ENCODE results near the gene ABCF1.
"Not testable (repeated sequence)": the region's sequence is repeated elsewhere in the genome, so short reads cannot be mapped to it uniquely, and the experiment has no call there.

The ABCF1 gene

DNA sequence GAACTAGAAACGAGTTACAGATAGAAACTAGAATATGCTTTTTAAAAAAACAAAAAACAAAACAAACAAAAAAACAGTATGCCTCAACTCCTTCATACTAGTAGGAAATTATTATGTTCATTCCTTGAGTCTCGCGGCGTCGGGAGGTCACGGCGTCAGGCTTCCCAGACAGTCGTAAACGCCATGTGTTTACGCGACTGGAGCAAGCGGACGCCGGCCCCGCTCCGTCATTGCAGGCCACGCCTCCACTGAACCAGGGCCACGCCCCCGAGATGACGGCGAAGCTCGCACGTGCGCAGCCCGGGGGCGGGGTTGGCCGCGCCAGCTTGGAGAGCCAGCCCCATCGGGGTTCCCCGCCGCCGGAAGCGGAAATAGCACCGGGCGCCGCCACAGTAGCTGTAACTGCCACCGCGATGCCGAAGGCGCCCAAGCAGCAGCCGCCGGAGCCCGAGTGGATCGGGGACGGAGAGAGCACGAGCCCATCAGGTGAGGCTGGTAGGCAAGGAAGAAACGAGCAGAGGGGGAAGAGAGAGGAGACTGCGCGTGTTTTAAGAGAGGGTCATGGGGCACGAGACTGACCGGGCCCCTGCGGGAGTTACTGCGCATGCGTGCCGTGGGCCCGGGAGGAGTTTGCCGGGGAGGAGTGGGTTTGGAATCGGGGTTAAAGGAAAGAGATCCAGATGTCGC is at the start of gene ABCF1:
ABCF1 (plus strand) TSS at position 368 of the 687 bp plus-strand sequence; CDS start at position 414, 46 bp downstream.
- Histone ChIP-seq H3K9ac (ENCODE audit: low read length) (peak within 1 kb of the TSS; percentile 92), H3K36me3 (ENCODE audit: control insufficient read depth, insufficient read depth, low read length) (peaks cover 2% of the 10 kb centered on the region), H3K27me3 (ENCODE audit: control insufficient read depth, insufficient read depth, low read length) (no peaks in the 10 kb centered on the region), H3K4me3 (ENCODE audit: low read length) (peak within 1 kb of the TSS; percentile 97), H3K27ac (ENCODE audit: low read depth, low read length) (peak within 1 kb of the TSS; percentile 94), H3K4me1 (ENCODE audit: control insufficient read depth, insufficient read depth, low read length) (peaks cover 13% of the 10 kb centered on the region)

DNA sequence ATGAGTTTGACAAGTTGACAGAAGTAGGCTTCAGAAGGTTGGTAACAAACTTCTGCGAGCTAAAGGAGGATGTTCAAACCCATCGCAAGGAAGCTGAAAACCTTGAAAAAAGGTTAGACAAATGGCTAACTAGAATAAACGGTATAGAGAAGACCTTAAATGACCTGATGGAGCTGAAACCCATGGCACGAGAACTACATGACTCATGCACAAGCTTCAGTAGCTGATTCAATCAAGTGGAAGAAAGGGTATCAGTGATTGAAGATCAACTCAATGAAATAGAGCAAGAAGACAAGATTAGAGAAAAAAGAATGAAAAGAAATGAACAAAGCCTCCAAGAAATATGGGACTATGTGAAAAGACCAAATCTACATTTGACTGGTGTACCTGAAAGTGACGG is 49.3 kb upstream of the ABCF1 start:
- H3K27me3 ChIP-seq (ENCODE audit: control insufficient read depth, insufficient read depth, low read length); H3K36me3 ChIP-seq (ENCODE audit: control insufficient read depth, insufficient read depth, low read length); H3K27ac ChIP-seq (ENCODE audit: low read depth, low read length); H3K4me3 ChIP-seq (ENCODE audit: low read length); H3K4me1 ChIP-seq (ENCODE audit: control insufficient read depth, insufficient read depth, low read length); H3K9ac ChIP-seq (ENCODE audit: low read length): not testable (repeated sequence)

DNA sequence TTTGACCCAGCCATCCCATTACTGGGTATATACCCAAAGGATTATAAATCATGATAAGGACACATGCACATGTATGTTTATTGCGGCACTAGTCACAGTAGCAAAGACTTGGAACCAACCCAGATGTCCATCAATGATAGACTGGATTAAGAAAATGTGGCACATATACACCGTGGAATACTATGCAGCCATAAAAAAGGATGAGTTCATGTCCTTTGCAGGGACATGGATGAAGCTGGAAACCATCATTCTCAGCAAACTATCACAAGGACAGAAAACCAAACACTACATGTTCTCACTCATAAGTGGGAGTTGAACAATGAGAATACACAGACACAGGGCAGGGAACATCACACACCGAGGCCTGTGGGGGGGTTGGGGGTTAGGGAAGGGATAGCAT is 44.8 kb upstream of the ABCF1 start:
- H3K4me1 ChIP-seq (ENCODE audit: control insufficient read depth, insufficient read depth, low read length); H3K36me3 ChIP-seq (ENCODE audit: control insufficient read depth, insufficient read depth, low read length); H3K4me3 ChIP-seq (ENCODE audit: low read length); H3K27ac ChIP-seq (ENCODE audit: low read depth, low read length); H3K27me3 ChIP-seq (ENCODE audit: control insufficient read depth, insufficient read depth, low read length); H3K9ac ChIP-seq (ENCODE audit: low read length): not testable (repeated sequence)

DNA sequence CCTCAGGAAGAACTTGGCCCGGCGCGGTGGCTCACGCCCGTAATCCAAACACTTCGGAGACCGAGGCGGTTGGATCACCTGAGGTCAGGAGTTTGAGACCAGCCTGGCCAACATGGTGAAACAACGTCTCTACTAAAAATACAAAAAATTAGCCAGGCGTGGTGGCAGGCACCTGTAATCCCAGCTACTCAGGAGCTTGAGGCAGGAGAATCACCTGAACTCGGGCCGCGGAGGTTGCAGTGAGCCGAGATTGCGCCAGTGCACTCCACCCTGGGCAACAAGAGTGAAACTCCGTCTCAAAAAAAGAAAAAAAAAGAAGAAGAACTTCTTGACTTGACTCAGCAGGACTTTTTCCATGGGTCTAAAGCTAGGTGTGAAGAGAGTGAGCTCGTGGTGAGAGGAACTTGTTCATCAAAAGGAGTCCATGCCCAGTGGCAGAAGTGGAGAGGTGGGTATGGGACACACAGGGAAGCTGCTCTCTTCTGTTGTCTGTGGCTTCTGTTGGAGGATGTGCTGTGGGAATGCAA is 41.8 kb upstream of the ABCF1 start:
- not testable (repeated sequence) for H3K27me3 ChIP-seq (ENCODE audit: control insufficient read depth, insufficient read depth, low read length); H3K36me3 ChIP-seq (ENCODE audit: control insufficient read depth, insufficient read depth, low read length); H3K4me3 ChIP-seq (ENCODE audit: low read length); H3K4me1 ChIP-seq (ENCODE audit: control insufficient read depth, insufficient read depth, low read length); H3K9ac ChIP-seq (ENCODE audit: low read length); H3K27ac ChIP-seq (ENCODE audit: low read depth, low read length)

DNA sequence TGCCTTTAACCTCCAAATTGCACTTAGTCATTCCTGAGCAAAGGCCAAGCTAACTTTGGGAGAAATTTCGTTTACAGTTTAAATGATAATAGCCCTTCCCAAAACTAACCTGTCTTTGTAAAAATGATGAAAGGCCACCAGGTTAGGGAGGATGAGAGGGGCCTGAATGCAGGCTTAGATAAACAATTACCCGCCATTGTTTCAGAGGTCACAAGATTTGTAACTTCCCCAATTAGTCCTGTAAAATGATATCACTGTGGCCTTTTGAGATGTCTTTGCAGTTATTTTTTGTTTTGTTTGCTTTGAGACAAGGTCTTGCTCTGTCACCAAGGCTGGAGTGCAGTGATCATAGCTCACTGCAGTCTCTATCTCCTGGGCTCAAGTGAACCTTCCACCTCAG is 41.2 kb upstream of the ABCF1 start:
- Histone ChIP-seq H3K27ac (ENCODE audit: low read depth, low read length) (no peak overlapping the region), H3K4me1 (ENCODE audit: control insufficient read depth, insufficient read depth, low read length) (no peaks in the 10 kb centered on the region), H3K4me3 (ENCODE audit: low read length) (no peak overlapping the region)

DNA sequence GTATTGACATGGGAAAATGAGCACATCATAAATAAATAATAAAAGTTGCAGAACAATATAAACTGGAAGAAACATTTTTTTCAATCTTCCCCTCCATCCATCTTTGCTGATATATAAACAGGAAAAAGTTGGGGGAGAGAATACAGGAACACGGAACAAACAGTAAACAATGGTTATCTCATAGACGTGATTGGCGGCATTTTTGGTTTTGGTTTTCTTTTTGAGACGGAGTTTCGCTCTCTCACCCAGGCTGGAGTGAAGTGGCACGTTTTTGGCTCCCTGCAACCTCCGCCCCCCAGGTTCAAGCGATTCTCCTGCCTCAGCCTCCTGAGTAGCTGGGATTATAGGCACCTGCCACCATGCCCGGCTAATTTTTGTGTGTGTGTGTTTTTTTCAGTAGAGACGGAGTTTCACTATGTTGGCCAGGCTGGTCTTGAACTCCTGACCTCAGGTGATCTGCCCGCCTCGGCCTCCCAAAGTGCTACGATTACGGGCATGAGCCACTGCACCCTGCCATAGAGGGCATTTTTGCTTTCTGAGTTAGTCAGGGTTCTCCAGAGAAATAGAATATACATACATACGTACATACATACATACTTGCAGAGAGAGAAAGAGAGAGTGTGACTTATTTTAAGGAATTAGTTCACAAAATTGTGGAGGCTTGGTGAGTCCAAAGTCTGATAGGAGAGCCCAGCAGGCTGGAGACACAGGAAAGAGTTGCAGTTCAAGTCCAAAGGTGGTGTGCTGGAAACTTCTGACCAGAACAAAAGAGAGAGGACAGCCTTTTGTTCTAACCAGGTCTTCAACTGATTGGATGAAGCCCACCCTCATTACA is 37.6 kb upstream of the ABCF1 start:
- no peak overlapping the region for H3K9ac ChIP-seq (ENCODE audit: low read length)
- no peaks in the 10 kb centered on the region for H3K27me3 ChIP-seq (ENCODE audit: control insufficient read depth, insufficient read depth, low read length)
- H3K4me3 ChIP-seq (ENCODE audit: low read length), result no peak overlapping the region
- no peaks in the 10 kb centered on the region for H3K36me3 ChIP-seq (ENCODE audit: control insufficient read depth, insufficient read depth, low read length)
- H3K27ac ChIP-seq (ENCODE audit: low read depth, low read length), result no peak overlapping the region
- H3K4me1 ChIP-seq (ENCODE audit: control insufficient read depth, insufficient read depth, low read length), result no peaks in the 10 kb centered on the region

More for the DNA sequence above, 41.2 kb upstream of the ABCF1 start:
- no peak overlapping the region for H3K9ac ChIP-seq (ENCODE audit: low read length)
- no peaks in the 10 kb centered on the region for H3K27me3 ChIP-seq (ENCODE audit: control insufficient read depth, insufficient read depth, low read length)
- H3K36me3 ChIP-seq (ENCODE audit: control insufficient read depth, insufficient read depth, low read length), result no peaks in the 10 kb centered on the region

DNA sequence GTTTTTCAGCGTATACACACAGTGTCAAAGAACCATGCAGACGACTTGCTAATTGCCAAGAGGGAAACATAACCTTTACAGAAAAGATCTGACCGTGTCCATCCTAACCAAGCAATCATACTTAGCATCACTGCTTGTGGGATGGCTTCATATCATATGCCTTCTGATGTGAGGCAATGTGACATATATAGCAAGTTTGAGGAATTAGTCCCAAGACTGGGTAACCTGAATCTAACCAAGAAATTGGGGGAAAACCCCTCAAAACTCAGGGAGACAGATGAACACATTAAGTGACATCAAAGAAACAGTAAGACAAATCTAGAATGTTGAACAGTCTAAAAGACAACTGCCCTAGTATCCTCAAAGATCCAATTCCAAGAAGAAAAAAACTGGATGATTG is 33.3 kb upstream of the ABCF1 start:
- no peak overlapping the region for H3K4me3 ChIP-seq (ENCODE audit: low read length)
- no peaks in the 10 kb centered on the region for H3K36me3 ChIP-seq (ENCODE audit: control insufficient read depth, insufficient read depth, low read length)
- no peak overlapping the region for H3K9ac ChIP-seq (ENCODE audit: low read length)
- H3K27ac ChIP-seq (ENCODE audit: low read depth, low read length), result no peak overlapping the region
- H3K27me3 ChIP-seq (ENCODE audit: control insufficient read depth, insufficient read depth, low read length), result no peaks in the 10 kb centered on the region
- H3K4me1 ChIP-seq (ENCODE audit: control insufficient read depth, insufficient read depth, low read length), result peaks cover 2% of the 10 kb centered on the region

DNA sequence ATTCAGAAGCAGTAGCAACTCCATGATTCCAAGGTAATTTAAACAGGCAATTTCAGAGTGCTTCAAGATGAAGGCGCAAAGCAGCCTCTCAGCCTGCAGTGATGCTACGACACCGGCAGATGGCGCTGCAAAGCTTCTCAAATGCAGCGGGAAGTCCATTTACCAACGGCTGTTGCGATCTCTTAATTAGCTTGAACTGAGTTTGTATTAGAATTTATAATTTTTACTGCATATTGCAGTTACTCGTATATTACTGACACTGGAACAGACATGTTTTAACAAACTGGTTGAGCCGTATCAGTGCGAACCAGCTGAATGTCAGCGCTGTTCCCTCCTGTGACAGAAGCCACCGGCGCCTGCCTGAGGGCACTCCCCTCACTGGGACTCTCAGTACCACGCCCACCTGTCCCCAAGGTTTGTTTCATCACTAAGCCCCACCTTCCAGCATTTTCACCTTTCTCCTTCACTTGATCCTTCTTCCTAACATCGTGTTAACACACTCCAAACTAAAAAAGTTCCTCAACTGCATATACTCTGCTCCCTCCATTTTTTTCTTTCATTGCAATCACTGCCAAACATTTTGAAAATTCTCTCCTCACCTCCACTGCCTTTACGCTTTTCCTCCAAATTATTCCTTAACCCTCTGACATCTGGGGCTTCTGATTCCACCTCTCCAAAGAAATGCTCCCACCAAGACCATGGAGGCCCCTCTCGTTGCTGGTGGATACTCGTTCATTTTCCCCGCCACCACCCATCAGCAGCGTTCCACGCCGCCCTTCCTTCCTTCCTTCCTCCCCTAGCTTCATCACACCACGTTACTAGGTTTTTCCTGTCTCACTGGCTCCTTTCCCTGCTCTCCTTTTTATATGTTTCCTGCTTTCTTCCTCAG is 29.5 kb upstream of the ABCF1 start:
- peaks cover 9% of the 10 kb centered on the region for H3K36me3 ChIP-seq (ENCODE audit: control insufficient read depth, insufficient read depth, low read length)
- no peak overlapping the region for H3K9ac ChIP-seq (ENCODE audit: low read length)
- H3K4me1 ChIP-seq (ENCODE audit: control insufficient read depth, insufficient read depth, low read length), result peaks cover 2% of the 10 kb centered on the region
- peak overlapping the region; percentile 38 for H3K4me3 ChIP-seq (ENCODE audit: low read length)
- H3K27me3 ChIP-seq (ENCODE audit: control insufficient read depth, insufficient read depth, low read length), result no peaks in the 10 kb centered on the region
- H3K27ac ChIP-seq (ENCODE audit: low read depth, low read length), result no peak overlapping the region

DNA sequence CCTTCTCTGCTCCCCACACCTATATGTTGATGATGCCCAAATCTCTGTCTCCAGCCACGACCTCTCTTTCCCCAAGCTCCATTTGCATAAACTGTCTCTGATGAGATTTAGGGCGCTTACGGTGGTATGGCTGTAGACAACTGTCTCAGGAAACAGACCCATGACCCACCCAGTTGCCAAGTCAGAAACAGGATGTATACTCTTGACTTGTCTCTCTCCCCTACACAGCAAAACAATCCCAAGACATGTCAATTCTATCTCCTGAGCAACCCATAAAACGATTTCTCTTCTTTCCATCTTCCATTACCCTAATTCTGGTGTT is 28.9 kb upstream of the ABCF1 start:
- Histone ChIP-seq H3K4me3 (ENCODE audit: low read length) (peak overlapping the region; percentile 38), H3K27ac (ENCODE audit: low read depth, low read length) (no peak overlapping the region), H3K27me3 (ENCODE audit: control insufficient read depth, insufficient read depth, low read length) (no peaks in the 10 kb centered on the region), H3K9ac (ENCODE audit: low read length) (no peak overlapping the region), H3K4me1 (ENCODE audit: control insufficient read depth, insufficient read depth, low read length) (peaks cover 2% of the 10 kb centered on the region), H3K36me3 (ENCODE audit: control insufficient read depth, insufficient read depth, low read length) (peaks cover 14% of the 10 kb centered on the region)

DNA sequence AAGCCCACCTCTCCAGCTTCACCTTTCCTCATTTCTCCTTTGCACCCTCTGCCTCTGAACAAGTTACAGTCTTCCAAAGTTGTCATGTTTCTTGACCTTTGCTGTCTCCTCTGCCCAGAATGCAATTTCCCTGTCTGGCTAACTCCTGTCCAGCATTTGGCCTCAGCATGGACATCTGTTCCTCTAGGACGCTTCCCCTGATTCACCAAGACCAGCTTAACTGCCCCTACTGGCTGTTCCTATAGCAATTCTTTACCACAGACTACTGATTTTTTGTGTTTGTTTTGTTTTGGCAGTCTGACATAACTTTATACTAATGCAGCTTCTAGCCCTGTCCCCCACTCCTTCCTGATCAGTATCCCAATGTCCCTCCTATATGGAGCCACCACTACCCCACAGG is 28.3 kb upstream of the ABCF1 start:
- H3K9ac ChIP-seq (ENCODE audit: low read length), result no peak overlapping the region
- H3K36me3 ChIP-seq (ENCODE audit: control insufficient read depth, insufficient read depth, low read length), result peaks cover 14% of the 10 kb centered on the region
- peaks cover 2% of the 10 kb centered on the region for H3K4me1 ChIP-seq (ENCODE audit: control insufficient read depth, insufficient read depth, low read length)
- no peak overlapping the region for H3K27ac ChIP-seq (ENCODE audit: low read depth, low read length)
- no peak overlapping the region for H3K4me3 ChIP-seq (ENCODE audit: low read length)
- H3K27me3 ChIP-seq (ENCODE audit: control insufficient read depth, insufficient read depth, low read length), result no peaks in the 10 kb centered on the region

DNA sequence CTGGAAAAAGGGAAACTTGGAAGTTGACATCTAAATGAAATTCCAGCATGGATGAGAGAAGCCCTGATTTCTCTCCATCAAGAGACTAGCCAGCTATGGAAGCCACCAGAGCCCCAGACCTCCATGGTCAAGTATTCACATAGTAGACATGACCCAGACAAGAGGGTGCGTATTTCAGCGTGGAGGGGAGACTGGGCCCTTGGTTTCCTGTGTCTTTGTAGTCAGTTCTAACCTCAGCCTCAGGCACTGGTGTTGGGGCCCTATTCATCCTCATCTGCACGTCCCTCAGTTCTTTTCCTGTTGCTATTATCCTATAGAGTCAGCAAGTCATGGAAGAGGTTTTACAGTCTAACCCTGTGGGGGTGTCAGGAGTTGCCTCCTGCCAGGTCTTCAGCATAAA is 27.4 kb upstream of the ABCF1 start:
- Histone ChIP-seq H3K9ac (ENCODE audit: low read length) (no peak overlapping the region), H3K4me1 (ENCODE audit: control insufficient read depth, insufficient read depth, low read length) (peaks cover 2% of the 10 kb centered on the region), H3K36me3 (ENCODE audit: control insufficient read depth, insufficient read depth, low read length) (peaks cover 17% of the 10 kb centered on the region), H3K27ac (ENCODE audit: low read depth, low read length) (no peak overlapping the region), H3K27me3 (ENCODE audit: control insufficient read depth, insufficient read depth, low read length) (no peaks in the 10 kb centered on the region), H3K4me3 (ENCODE audit: low read length) (no peak overlapping the region)

DNA sequence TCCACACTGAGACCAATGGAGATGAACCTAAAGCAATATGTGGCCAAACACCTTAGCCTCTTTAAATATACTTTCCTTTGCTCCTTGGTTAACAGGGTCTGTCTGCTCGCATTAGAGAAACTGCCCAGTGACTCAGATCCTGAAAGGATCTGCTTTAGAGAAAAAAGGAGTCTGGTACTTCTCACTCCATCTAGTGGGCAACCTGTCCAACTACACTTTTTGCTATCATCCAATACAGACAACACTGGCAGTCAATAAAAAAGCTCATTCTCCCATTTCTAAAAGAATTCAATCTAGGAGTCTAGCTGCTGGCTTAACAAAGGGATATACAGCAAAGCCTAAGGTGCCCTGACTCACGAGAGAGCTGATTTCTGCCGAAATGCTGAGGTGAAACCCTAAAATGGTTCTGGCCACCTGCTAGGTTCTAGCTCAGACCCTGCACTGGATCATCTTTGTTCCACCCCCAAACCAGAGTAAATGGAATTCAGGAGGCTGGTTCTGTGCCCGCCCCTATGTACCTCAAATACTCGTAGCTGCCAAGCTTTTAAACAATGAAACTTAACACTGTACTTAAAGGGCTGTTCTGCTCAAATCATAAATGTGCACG is 26.5 kb upstream of the ABCF1 start:
- Histone ChIP-seq H3K4me1 (ENCODE audit: control insufficient read depth, insufficient read depth, low read length) (peaks cover 2% of the 10 kb centered on the region), H3K36me3 (ENCODE audit: control insufficient read depth, insufficient read depth, low read length) (peaks cover 17% of the 10 kb centered on the region), H3K27me3 (ENCODE audit: control insufficient read depth, insufficient read depth, low read length) (no peaks in the 10 kb centered on the region), H3K27ac (ENCODE audit: low read depth, low read length) (no peak overlapping the region), H3K9ac (ENCODE audit: low read length) (no peak overlapping the region), H3K4me3 (ENCODE audit: low read length) (no peak overlapping the region)

Data from rectal smooth muscle tissue (tissue), 1 donor.